Skeletal muscle tissue (tissue), 4 donors: Measurements from ENCODE around the gene FGFR4. TPM values are rescaled to one million over a fixed set of nuclear protein-coding genes. Genes with fewer than 3 reads are reported as not detected.

Experiments
- H3K27ac ChIP-seq: one replicate; pipeline ENCODE4 v1.7.0; 2013; ENCODE audit warnings: mild to moderate bottlenecking, low read depth, low read length, inconsistent platforms
- H3K27me3 ChIP-seq, 3 donors: one replicate each; pipeline ENCODE4 v1.7.0; 2013; ENCODE audit warnings: low read length in 3 of 3; ENCODE audit not compliant: control insufficient read depth in 3 of 3, insufficient read depth in 3 of 3
- H3K36me3 ChIP-seq, 3 donors: one replicate each; pipeline ENCODE4 v1.7.0; 2013; ENCODE audit warnings: low read length in 3 of 3; ENCODE audit not compliant: control insufficient read depth in 3 of 3, insufficient read depth in 3 of 3
- H3K4me1 ChIP-seq, 3 donors: one replicate each; pipeline ENCODE4 v1.7.0; 2013; ENCODE audit warnings: low read length in 3 of 3, mild to moderate bottlenecking in 3 of 3; ENCODE audit not compliant: control insufficient read depth in 3 of 3, insufficient read depth in 3 of 3
- H3K4me3 ChIP-seq, 3 donors: one replicate each; pipeline ENCODE4 v1.7.0; 2013; ENCODE audit warnings: low read length in 3 of 3
- H3K9ac ChIP-seq, 3 donors: one replicate each; pipeline ENCODE4 v1.7.0; 2013; ENCODE audit warnings: low read length in 3 of 3, mild to moderate bottlenecking in 3 of 3, moderate library complexity in 2 of 3, low read depth in 1 of 3
- H3K9me3 ChIP-seq, 3 donors: one replicate each; pipeline ENCODE4 v1.7.0; 2013; ENCODE audit warnings: low read length in 3 of 3; ENCODE audit not compliant: control insufficient read depth in 3 of 3
- total RNA-seq: library from RNA; depleted of rRNA; stranded (reverse); fragments of >200 nt; gene quantifications from one replicate; pipeline ENCODE4 v1.2.3, GENCODE V29; 2014
- donor health status: Osteomylitis.

FGFR4 gene
- total RNA-seq, 1 donor from 2014 or later = 51.1 TPM

GRCh38 chr5:177092178-177093081, 5.7 kb downstream of the FGFR4 start:
- no peak overlapping the region for H3K27ac ChIP-seq
- no peak overlapping the region for H3K9ac ChIP-seq
- H3K36me3 ChIP-seq = no peaks in the 10 kb centered on the region
- peaks cover 16 to 42% (median 17%) of the 10 kb centered on the region in 3 donors for H3K4me1 ChIP-seq
- H3K27me3 ChIP-seq = peaks cover 36 to 43% (median 39%) of the 10 kb centered on the region in 3 donors
- no peaks in the 10 kb centered on the region for H3K9me3 ChIP-seq
- H3K4me3 ChIP-seq = no peak overlapping the region

GRCh38 chr5:177093082-177093712, 6.5 kb downstream of the FGFR4 start:
- Histone ChIP-seq H3K9ac (no peak overlapping the region), H3K36me3 (no peaks in the 10 kb centered on the region), H3K4me1 (peaks cover 17 to 41% (median 18%) of the 10 kb centered on the region in 3 donors)

GRCh38 chr5:177093803-177094202, 7.1 kb downstream of the FGFR4 start:
- Histone ChIP-seq H3K36me3 (no peaks in the 10 kb centered on the region), H3K9me3 (no peaks in the 10 kb centered on the region), H3K9ac (no peak overlapping the region), H3K27me3 (peaks cover 25 to 35% (median 32%) of the 10 kb centered on the region in 3 donors), H3K27ac (no peak overlapping the region), H3K4me3 (no peak overlapping the region), H3K4me1 (peaks cover 18 to 41% (median 19%) of the 10 kb centered on the region in 3 donors)

More at GRCh38 chr5:177093082-177093712, 6.5 kb downstream of the FGFR4 start:
- no peaks in the 10 kb centered on the region for H3K9me3 ChIP-seq
- no peak overlapping the region for H3K4me3 ChIP-seq
- peaks cover 31 to 38% (median 35%) of the 10 kb centered on the region in 3 donors for H3K27me3 ChIP-seq
- no peak overlapping the region for H3K27ac ChIP-seq

- Histone ChIP-seq H3K27me3 (peaks cover 19 to 32% (median 26%) of the 10 kb centered on the region in 3 donors), H3K27ac (no peak overlapping the region), H3K36me3 (no peaks in the 10 kb centered on the region), H3K4me1 (peaks cover 19 to 37% (median 20%) of the 10 kb centered on the region in 3 donors), H3K9me3 (no peaks in the 10 kb centered on the region), H3K4me3 (no peak overlapping the region), H3K9ac (no peak overlapping the region)
Observed at GRCh38 chr5:177094224-177095087, 7.7 kb downstream of the FGFR4 start.

GRCh38 chr5:177095088-177095669, 8.5 kb downstream of the FGFR4 start:
- Histone ChIP-seq H3K4me3 (no peak overlapping the region), H3K36me3 (no peaks in the 10 kb centered on the region), H3K9ac (no peak overlapping the region), H3K4me1 (peaks cover 19 to 32% (median 20%) of the 10 kb centered on the region in 3 donors), H3K27ac (no peak overlapping the region), H3K27me3 (peaks cover 12 to 30% (median 19%) of the 10 kb centered on the region in 3 donors), H3K9me3 (no peaks in the 10 kb centered on the region)

DNA sequence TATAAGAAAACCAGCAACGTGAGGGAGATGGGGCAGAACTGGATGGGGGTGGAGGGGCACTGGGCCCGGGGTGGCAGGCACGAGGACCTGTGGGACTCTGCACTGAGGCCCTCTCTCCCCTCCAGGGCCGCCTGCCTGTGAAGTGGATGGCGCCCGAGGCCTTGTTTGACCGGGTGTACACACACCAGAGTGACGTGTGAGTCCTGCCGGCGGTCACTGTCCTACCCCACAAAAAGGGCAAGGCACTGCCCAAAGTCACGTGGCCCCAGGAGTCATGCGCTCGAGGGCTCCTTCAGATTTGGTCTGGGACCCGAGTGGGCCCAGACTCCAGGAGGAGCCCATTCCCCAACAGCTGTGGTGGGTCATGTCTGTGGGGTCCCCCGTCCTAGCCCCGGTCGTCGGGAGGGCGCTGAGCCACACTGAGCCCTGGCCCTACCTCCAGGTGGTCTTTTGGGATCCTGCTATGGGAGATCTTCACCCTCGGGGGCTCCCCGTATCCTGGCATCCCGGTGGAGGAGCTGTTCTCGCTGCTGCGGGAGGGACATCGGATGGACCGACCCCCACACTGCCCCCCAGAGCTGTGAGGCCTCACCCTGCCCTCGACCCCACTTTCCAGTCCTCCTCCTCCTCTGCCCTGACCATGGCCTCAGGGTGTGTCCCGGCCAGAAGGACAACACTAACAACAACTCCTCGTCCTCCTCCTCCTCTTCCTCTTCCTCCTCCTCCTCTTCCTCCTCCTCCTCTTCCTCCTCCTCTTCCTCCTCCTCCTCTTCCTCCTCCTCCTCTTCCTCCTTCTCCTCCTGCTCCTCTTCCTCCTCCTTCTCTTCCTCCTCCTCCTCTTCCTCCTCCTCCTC, 9.7 kb downstream of the FGFR4 start:
- Histone ChIP-seq H3K4me1 (peaks cover 19 to 30% (median 20%) of the 10 kb centered on the region in 3 donors), H3K27me3 (peaks cover 4 to 28% (median 18%) of the 10 kb centered on the region in 3 donors), H3K27ac (no peak overlapping the region), H3K36me3 (no peaks in the 10 kb centered on the region), H3K9ac (no peak overlapping the region), H3K9me3 (no peaks in the 10 kb centered on the region), H3K4me3 (no peak overlapping the region)

GRCh38 chr5:177097016-177097985, 10.6 kb downstream of the FGFR4 start:
- Histone ChIP-seq H3K36me3 (no peaks in the 10 kb centered on the region), H3K4me1 (peaks cover 19 to 30% (median 20%) of the 10 kb centered on the region in 3 donors), H3K27ac (no peak overlapping the region), H3K9ac (no peak overlapping the region), H3K4me3 (no peak overlapping the region), H3K9me3 (no peaks in the 10 kb centered on the region), H3K27me3 (peaks cover 0 to 20% (median 11%) of the 10 kb centered on the region in 3 donors)

DNA sequence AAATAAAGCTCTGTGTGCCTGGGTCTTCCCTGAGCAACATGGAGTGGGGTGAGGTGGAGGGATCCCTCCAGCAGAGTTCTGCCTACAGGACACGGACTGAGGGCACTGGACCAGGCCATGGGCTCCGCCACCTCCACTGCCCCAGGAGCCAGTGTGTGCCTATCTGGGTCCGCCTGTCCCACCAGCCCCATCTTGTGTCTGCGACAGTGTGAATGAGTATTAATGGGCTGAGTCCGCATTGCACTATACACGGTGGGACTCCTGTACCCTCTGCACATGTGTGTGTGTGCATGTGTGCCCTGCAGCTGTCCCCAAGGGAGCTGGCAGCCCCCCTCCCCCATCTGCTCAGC, 11.4 kb downstream of the FGFR4 start:
- Histone ChIP-seq H3K36me3 (no peaks in the 10 kb centered on the region), H3K27ac (no peak overlapping the region), H3K9me3 (no peaks in the 10 kb centered on the region), H3K27me3 (peaks cover 0 to 13% (median 7%) of the 10 kb centered on the region in 3 donors), H3K4me3 (no peak overlapping the region), H3K4me1 (peaks cover 19 to 30% (median 20%) of the 10 kb centered on the region in 3 donors), H3K9ac (peak overlapping the region in 2 of 3 donors; percentile 16 to 53)
